Activated naive CD8-positive, alpha-beta T cell treated with anti-CD3 and anti-CD28 coated beads, Interleukin-2, amount 10 ng/mL, durations not matched to agents 7 days and 5 days (primary cell): ENCODE data around the gene GRM7. TPM values are rescaled to one million over a fixed set of nuclear protein-coding genes. Genes with fewer than 3 reads are reported as not detected.

ENCODE experiments used
- ATAC-seq: fragments of 150-1000 bp; cut with Tn5 transposase; one replicate; pipeline ENCODE4 v1.10.0; 2021; ENCODE audit warnings: low read depth, moderate library complexity
- POLR2A ChIA-PET: fragments of 350-600 bp; sonication (Branson Sonifier 250); formaldehyde crosslinking; loops from one replicate; lab custom pipeline; 2021; ENCODE audit warnings: antibody characterized with exemption; lab: Charles Lee
- DNase-seq: peaks from one replicate; pipeline ENCODE4 v3.0.0; 2021
- H3K27ac Mint-ChIP-seq: one replicate; pipeline ENCODE4 v1.8.0; 2022; ENCODE audit warnings: mild to moderate bottlenecking, mixed read lengths
- H3K27me3 Mint-ChIP-seq: one replicate; pipeline ENCODE4 v1.8.0; 2022; ENCODE audit warnings: mild to moderate bottlenecking, moderate library complexity, mixed read lengths
- H3K36me3 Mint-ChIP-seq: one replicate; pipeline ENCODE4 v1.8.0; 2021; ENCODE audit warnings: mild to moderate bottlenecking, mixed read lengths
- H3K4me1 Mint-ChIP-seq: one replicate; pipeline ENCODE4 v1.8.0; 2021; ENCODE audit warnings: mixed read lengths
- H3K4me3 Mint-ChIP-seq: one replicate; pipeline ENCODE4 v1.8.0; 2022; ENCODE audit warnings: mild to moderate bottlenecking, moderate library complexity, mixed read lengths
- H3K9me3 Mint-ChIP-seq: one replicate; pipeline ENCODE4 v1.8.0; 2021; ENCODE audit warnings: mixed read lengths
- total RNA-seq, 2 experiments: library from RNA; stranded (reverse); gene quantifications; one replicate each; pipeline ENCODE4 v1.2.3, GENCODE V29; 2021

GRM7 gene
- total RNA-seq, 2 experiments from 2014 or later: not detected

DNA sequence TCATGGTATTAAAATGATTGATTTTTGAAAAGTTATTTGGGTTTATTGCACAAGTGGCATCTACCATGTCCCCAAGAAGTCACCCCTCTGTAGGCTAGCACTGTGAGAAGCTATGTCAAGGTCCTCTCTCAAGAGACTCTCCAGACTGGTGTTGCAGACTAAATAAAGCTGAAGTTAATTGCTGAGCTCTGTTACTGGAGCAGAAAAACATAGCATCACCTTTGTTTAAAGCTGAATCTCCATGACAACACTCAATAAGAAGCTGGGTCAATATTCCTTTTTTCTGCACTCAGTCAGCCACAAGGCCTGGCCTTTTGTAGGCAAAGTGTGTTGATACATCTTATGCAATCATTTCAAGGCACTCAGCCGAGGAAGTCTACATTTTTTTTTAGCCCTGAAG, 834.1 kb downstream of the GRM7 start:
- POLR2A ChIA-PET: no interaction called here
- no peaks in the 10 kb centered on the region for H3K27me3 Mint-ChIP-seq
- H3K4me3 Mint-ChIP-seq: no peak overlapping the region
- H3K9me3 Mint-ChIP-seq: no peaks in the 10 kb centered on the region
- ATAC-seq: no peak
- H3K27ac Mint-ChIP-seq: no peak overlapping the region
- DNase-seq: no peak
- H3K4me1 Mint-ChIP-seq: no peaks in the 10 kb centered on the region
- no peaks in the 10 kb centered on the region for H3K36me3 Mint-ChIP-seq

DNA sequence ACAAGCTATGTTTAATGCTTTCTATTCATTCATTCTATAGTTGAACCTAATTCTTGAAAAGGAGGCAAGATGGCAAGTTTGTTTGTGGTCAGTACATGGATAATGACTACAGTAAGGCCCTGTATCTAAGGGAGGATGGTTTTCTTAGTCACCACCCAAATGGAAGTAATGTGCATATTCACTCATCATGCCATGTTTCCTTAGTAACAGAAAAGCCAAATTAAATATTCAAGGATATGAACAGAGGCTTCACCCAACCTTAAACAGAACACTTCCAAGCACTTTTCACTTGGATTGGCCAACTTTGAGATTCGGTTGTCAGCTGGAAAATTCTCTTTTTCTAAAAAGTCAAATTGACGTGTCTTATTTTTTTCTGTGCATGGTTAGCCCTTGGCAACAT, 835.4 kb downstream of the GRM7 start:
- ATAC-seq (no peak), DNase-seq (no peak)
- Mint-ChIP-seq H3K4me3 (no peak overlapping the region), H3K27me3 (no peaks in the 10 kb centered on the region), H3K4me1 (no peaks in the 10 kb centered on the region), H3K9me3 (no peaks in the 10 kb centered on the region), H3K36me3 (no peaks in the 10 kb centered on the region), H3K27ac (no peak overlapping the region)
- POLR2A ChIA-PET: no interaction called here

DNA sequence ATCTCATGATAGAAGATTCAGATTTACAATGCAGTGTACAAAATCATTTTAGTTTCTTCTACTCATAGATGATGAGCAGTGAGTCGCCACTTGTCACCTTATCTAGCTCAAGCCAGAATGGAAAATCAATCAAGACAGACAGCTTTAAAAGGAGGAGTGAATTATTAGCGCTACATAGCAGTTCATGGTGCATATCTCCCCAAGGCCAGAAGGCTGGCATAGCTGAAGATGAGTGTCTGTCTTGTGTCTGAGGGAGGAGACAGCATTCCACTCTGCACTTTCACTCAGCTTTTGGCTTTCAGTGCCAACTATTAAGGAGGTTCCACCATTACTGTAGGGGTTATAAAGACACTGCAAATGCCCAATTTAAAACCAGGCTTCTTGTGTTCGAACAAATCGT, 836.6 kb downstream of the GRM7 start:
- POLR2A ChIA-PET: no interaction called here
- no peaks in the 10 kb centered on the region for H3K4me1 Mint-ChIP-seq
- H3K9me3 Mint-ChIP-seq: no peaks in the 10 kb centered on the region
- H3K36me3 Mint-ChIP-seq: no peaks in the 10 kb centered on the region
- no peaks in the 10 kb centered on the region for H3K27me3 Mint-ChIP-seq
- no peak overlapping the region for H3K27ac Mint-ChIP-seq
- ATAC-seq: no peak
- no peak overlapping the region for H3K4me3 Mint-ChIP-seq
- no peak for DNase-seq

DNA sequence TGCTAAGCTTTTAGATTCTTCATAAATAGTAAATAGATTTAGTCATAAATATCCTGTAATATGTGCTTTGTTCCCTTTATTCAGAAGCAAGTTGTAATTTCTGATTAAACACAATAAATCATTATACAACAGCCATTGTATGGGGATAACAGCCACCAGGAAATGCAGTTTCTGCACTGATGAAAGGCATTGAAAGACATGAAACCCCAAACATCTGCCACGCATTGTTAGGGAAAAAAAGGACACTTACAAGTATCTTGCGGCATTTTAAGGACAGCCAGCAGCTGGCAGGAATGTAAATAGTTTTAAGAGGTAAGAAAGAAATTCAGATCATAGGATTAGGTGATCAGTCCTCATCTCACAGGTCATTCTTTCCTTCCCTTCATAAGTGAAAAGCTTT, 839.6 kb downstream of the GRM7 start:
- Mint-ChIP-seq H3K27me3 (no peaks in the 10 kb centered on the region), H3K36me3 (no peaks in the 10 kb centered on the region), H3K4me1 (no peaks in the 10 kb centered on the region), H3K9me3 (no peaks in the 10 kb centered on the region), H3K27ac (no peak overlapping the region), H3K4me3 (no peak overlapping the region)
- POLR2A ChIA-PET: no interaction called here
- DNase-seq: no peak
- ATAC-seq: no peak

DNA sequence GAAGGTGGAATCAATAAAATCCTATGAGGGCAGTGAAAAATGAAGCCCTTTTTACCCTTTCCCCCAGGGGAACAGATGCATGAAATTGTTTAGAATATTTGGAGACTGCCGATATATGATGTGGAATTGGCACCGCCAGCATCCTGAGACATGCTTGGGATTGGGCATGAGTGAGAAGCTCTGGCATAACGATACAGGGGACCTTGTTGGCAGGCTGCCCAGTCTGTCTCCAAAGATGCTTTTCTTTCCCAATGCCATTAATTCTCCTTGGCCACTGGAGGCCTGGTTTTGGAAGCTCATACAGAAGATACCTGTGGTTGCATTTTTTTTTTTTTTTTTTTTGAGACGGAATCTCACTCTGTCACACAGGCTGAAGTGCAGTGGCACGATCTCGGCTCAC, 840.1 kb downstream of the GRM7 start:
- DNase-seq: no peak
- H3K9me3 Mint-ChIP-seq: no peaks in the 10 kb centered on the region
- H3K36me3 Mint-ChIP-seq: no peaks in the 10 kb centered on the region
- no peaks in the 10 kb centered on the region for H3K4me1 Mint-ChIP-seq
- H3K27ac Mint-ChIP-seq: no peak overlapping the region
- H3K4me3 Mint-ChIP-seq: no peak overlapping the region
- no peak for ATAC-seq
- no peaks in the 10 kb centered on the region for H3K27me3 Mint-ChIP-seq
- POLR2A ChIA-PET: no interaction called here

DNA sequence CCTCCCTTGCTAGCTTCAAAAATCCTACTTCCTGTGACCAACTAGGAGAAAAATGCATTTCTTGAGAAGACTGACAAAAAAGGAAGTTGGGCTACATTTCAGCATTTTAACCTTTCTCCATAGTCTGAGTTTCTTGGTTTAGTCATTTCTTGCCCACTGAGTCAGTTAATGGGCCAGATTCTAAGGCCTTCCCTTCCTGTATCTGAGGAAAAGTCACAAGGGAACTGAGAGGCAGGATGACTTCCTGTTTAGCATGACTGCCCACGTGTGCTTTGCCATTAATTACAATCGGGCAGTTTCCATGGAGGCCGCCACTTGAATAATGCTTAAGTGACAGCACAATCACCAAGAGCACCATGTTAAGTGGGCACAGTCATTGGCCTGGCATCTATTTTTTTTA, 846.3 kb downstream of the GRM7 start:
- DNase-seq (no peak), ATAC-seq (no peak)
- Mint-ChIP-seq H3K9me3 (no peaks in the 10 kb centered on the region), H3K27ac (no peak overlapping the region), H3K4me1 (no peaks in the 10 kb centered on the region), H3K27me3 (no peaks in the 10 kb centered on the region), H3K36me3 (no peaks in the 10 kb centered on the region), H3K4me3 (no peak overlapping the region)
- POLR2A ChIA-PET: no interaction called here

DNA sequence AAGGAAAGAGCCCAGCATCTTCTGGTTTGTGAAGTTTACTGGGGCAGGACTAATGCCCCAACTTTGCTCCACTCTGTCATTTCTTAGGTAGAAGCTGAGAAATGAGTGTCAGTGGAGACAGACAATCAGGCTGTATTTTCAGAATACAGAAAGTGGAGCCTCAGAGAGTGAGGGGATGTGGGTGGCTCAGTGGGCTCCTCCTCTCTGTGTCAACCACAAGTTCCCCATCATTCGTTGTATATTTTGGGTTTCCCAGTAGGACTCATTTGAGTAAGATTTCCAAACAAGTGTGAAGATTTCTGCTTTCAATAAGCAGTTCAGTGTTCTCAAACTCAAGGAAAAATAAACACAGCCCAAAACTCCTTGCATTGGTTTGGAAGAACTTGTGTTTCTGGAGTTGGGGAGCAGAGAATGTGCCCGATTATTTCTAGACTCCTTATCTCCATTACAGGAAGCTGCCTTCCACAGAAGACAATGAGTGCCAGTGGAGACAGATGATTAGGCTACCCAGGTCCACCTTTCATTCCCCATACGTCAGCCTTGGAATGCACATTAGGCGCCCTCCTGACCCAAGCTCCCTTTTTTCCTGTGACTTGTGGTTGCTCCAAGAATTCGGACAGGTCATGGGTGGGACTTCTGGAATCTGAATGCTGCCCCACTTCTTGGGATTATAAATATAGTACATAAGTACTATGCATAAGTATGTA, 848.6 kb downstream of the GRM7 start:
- ATAC-seq: no peak
- H3K27me3 Mint-ChIP-seq: no peaks in the 10 kb centered on the region

DNA sequence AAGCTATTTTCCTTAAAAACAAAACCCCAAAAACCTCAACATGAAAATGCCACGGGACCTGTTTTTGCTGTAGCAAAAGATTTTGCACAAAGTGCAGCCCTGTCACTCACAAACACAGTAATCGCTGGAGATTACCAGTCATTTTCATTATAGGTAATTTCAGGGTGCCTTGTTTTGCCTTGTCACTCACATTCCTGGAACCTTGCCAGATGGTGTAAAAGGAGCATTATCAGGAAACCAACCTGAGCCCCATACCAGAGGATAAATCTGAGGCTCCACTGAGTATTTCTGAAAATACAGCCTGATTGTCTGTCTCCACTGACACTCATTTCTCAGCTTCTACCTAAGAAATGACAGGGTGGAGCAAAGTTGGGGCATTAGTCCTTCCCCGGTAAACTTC, 849.4 kb downstream of the GRM7 start:
- DNase-seq: no peak
- Mint-ChIP-seq H3K4me3 (no peak overlapping the region), H3K9me3 (no peaks in the 10 kb centered on the region), H3K36me3 (no peaks in the 10 kb centered on the region), H3K4me1 (no peaks in the 10 kb centered on the region), H3K27ac (no peak overlapping the region), H3K27me3 (no peaks in the 10 kb centered on the region)
- POLR2A ChIA-PET: no interaction called here
- ATAC-seq: no peak

More for the DNA sequence above, 848.6 kb downstream of the GRM7 start:
- POLR2A ChIA-PET: no interaction called here
- H3K4me1 Mint-ChIP-seq: no peaks in the 10 kb centered on the region
- H3K36me3 Mint-ChIP-seq: no peaks in the 10 kb centered on the region
- no peak overlapping the region for H3K27ac Mint-ChIP-seq
- no peak overlapping the region for H3K4me3 Mint-ChIP-seq
- DNase-seq: no peak
- no peaks in the 10 kb centered on the region for H3K9me3 Mint-ChIP-seq

DNA sequence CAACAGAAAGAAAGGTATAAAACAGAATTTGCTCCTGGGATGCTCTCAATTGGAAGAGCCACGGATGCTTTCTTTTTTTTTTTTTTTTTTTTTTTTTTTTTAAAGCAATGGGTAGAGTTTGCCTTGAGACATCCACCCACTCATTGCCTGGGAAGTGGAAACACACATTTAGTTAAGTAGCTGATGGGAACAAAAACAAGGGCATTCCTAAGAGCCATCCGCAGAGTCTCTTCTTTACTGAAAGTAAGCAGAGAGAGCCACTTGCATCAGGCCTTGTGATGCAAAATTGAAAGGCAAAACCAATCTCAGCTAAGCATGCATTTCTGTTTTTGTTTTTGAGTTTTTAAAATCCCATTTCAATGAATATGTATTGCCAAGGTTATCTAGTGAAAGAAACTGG, 852.8 kb downstream of the GRM7 start:
- POLR2A ChIA-PET: no interaction called here

DNA sequence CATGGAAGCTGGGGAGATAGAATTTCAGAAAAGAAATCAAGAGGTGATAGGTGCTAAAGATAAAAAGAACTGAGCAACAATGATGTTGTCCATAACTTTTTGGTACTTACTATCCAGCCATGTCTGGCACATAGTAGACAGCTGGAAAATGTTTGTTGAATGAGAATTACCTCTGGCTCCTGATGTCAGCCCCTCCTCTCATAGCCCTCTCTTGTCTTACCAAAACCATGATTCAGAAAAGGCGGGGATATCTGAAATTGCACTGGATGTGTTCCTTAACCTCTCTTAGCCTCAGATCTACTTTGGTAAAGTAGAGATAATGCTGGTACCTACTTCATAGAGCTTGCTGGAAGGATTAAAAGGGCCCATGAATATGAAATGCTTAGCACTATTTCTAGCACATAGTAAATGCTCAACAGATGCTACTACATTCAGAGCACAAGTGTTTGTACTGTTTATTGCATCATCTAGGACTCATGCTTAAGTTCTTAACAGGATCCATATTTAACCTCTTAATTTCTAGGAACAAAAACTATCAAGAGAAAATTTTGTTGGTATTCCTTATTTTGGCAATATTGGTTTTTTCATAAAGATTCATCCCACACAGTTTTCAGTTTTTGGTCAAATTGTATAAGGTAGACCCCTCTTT, 859.9 kb downstream of the GRM7 start:
- Mint-ChIP-seq H3K9me3 (no peaks in the 10 kb centered on the region), H3K4me3 (no peak overlapping the region), H3K36me3 (no peaks in the 10 kb centered on the region), H3K27me3 (no peaks in the 10 kb centered on the region), H3K4me1 (no peaks in the 10 kb centered on the region), H3K27ac (no peak overlapping the region)
- POLR2A ChIA-PET: no interaction called here
- DNase-seq: no peak
- ATAC-seq: no peak

More for the DNA sequence above, 852.8 kb downstream of the GRM7 start:
- Mint-ChIP-seq H3K4me1 (no peaks in the 10 kb centered on the region), H3K9me3 (no peaks in the 10 kb centered on the region), H3K36me3 (no peaks in the 10 kb centered on the region), H3K27me3 (no peaks in the 10 kb centered on the region), H3K27ac (no peak overlapping the region), H3K4me3 (no peak overlapping the region)
- DNase-seq: no peak
- ATAC-seq: no peak

DNA sequence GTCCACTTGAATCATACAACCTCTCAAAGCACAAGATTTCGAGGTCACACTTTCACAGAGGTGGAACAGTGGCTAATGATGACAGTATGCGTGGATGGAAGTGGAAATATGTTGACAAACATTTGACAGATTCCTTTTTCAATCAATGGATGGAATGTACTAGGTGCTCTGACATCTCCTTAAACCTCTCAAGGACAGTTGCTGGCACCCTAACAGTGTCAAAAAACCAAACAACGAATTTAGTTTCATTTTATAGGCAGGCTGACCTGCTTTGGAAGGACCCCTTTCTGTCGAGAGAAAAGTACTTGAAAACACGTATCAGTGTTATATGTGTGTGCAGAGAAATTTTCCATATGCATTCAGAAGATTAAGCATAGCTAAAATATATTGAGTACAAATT, 861.0 kb downstream of the GRM7 start:
- Mint-ChIP-seq H3K4me3 (no peak overlapping the region), H3K9me3 (no peaks in the 10 kb centered on the region), H3K27me3 (no peaks in the 10 kb centered on the region), H3K27ac (no peak overlapping the region), H3K4me1 (no peaks in the 10 kb centered on the region), H3K36me3 (no peaks in the 10 kb centered on the region)
- ATAC-seq (no peak), DNase-seq (no peak)
- POLR2A ChIA-PET: no interaction called here

DNA sequence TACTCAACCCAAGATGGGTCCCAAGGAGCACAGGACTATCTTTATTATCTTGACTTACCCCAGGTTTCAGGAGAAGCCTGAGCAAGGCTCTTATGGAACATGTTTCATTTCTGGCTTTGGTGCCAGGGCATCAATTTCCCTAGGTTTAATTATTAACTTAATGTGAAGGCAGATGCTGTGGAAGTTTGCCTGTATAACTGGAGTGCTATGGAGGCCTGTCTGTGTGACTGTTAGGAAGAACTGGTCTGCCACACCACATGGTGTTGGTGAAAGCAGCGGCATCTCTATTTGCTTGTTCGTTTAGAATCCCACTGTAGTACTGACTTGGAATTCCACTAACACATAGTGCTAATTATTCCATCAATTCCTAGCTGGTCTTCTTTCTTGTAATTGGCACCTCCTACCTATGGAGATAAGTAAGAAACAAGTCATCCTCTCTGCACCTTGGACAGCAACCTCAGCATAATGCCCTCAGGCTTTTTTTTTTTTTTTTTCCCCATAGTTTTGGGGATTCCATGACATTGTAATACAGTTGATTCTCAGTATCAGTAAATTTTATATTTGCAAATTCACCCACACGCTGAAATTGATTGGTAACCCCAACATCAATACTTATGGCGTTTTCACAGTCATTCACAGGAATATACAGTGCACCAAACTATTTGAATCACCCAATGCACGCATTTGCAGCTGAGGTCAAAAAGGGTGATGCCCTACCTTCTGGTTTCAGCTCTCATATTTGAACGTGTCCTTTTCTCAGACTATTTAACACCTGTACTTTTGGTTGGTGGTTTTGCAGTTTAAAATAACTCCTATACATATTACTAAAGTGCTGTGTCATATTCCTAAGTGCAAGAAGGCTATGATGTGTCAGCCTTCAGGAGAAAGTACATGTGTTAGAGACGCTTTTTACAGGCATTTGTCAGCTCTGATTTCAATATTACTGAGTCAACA, 867.9 kb downstream of the GRM7 start:
- no peaks in the 10 kb centered on the region for H3K9me3 Mint-ChIP-seq
- POLR2A ChIA-PET: no interaction called here
- no peaks in the 10 kb centered on the region for H3K27me3 Mint-ChIP-seq
- no peak overlapping the region for H3K4me3 Mint-ChIP-seq
- no peak overlapping the region for H3K27ac Mint-ChIP-seq
- no peaks in the 10 kb centered on the region for H3K36me3 Mint-ChIP-seq
- DNase-seq (no peak), ATAC-seq (no peak)
- no peaks in the 10 kb centered on the region for H3K4me1 Mint-ChIP-seq

DNA sequence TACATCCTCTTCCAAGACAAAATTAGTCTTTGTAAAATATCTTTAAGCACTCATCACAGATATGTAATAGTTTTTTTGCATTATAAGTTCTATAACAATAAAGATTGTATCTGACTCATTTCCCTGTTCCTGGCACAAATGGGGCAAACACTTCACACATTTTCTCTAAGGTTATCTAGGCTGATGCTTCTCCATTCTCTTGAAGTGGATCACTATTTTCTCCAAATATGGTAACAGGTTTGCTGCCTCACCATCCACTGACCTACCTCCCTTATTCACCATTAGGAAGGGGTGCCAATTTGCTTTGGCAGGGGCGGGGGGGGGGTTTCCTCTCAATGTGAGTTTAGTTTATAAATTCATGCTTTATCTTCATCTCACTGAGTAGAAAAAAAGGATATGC, 873.0 kb downstream of the GRM7 start:
- Mint-ChIP-seq H3K4me1 (no peaks in the 10 kb centered on the region), H3K9me3 (peaks cover 1% of the 10 kb centered on the region), H3K4me3 (no peak overlapping the region), H3K27ac (no peak overlapping the region), H3K27me3 (no peaks in the 10 kb centered on the region), H3K36me3 (no peaks in the 10 kb centered on the region)
- DNase-seq (no peak), ATAC-seq (no peak)
- POLR2A ChIA-PET: no interaction called here
